Hypothalamus (tissue), 51 donors: ENCODE results near the gene TEDC1.

Experiments
- DNase-seq, 51 donors: peaks; one replicate each; lab custom pipeline; 2025; lab: John Stamatoyannopoulos, UW

TEDC1 gene

DNA sequence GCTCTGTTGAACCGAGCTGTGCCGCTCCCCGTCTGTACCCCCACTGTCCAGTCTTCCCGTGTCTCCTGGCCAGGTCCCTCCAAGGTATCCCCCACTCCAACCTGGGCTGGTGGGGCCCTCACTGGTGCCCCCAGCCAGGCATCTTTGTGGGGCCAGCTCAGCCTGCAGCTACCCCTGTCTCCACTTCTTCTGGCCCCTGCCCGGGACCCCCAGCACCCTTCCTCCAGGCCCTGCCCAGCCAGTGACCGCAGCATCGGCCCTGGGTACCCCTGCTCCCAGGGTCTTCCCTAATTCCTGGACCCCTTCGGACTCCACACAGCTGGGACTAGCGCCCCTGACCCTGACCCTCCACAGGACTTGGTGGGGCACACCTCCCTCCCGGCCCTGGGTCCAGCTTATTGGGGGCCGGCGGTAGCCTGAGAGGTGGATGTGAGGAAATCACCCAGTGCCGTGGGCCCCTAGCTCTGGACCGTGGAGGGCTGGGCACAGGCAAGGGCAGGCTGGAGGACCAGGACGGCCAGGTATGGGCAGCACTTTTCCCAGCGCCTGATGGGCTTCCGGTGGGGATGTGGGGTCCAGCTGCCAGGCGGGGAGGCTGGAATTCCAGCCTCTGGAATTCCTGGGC, 8.4 kb upstream of the TEDC1 start:
- no peak for DNase-seq

DNA sequence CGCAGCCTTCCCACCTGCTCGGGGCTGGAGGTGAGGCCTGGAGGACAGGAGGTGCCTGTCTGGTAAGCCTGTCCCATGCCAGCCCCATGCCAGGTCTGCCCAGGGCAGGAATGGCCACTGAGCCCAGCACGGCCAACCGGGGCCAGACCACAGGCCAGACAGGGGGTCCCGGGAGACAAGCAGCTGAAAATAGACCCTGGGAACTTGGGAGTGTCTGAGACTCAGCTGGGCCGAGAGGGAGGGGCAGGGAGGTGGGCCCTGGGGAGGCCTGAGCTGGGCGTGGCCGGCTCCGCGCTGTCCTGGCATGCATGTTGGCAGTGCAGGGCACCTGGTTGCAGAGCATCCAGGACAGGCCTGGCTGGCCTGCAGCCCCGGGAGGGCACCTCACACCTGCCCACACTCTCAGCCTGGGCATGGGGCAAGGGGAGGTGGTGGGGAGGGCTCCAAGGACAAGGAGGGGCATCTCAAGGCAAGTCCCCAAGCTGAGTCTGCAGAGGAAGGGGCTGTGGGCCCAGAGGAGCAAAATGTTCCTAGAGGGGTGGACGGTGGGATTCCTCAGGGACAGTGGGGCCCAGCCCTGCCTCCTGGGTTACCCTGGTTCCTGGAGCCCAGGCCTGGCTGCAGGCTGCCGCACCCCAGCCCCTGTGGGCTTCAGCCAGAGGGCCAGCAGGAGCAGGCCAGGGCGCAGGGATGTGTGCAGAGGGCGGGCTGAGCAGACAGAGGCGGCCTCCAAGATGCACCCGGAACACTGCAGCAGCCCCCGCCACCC, 7.6 kb upstream of the TEDC1 start:
- DNase-seq = no peak

DNA sequence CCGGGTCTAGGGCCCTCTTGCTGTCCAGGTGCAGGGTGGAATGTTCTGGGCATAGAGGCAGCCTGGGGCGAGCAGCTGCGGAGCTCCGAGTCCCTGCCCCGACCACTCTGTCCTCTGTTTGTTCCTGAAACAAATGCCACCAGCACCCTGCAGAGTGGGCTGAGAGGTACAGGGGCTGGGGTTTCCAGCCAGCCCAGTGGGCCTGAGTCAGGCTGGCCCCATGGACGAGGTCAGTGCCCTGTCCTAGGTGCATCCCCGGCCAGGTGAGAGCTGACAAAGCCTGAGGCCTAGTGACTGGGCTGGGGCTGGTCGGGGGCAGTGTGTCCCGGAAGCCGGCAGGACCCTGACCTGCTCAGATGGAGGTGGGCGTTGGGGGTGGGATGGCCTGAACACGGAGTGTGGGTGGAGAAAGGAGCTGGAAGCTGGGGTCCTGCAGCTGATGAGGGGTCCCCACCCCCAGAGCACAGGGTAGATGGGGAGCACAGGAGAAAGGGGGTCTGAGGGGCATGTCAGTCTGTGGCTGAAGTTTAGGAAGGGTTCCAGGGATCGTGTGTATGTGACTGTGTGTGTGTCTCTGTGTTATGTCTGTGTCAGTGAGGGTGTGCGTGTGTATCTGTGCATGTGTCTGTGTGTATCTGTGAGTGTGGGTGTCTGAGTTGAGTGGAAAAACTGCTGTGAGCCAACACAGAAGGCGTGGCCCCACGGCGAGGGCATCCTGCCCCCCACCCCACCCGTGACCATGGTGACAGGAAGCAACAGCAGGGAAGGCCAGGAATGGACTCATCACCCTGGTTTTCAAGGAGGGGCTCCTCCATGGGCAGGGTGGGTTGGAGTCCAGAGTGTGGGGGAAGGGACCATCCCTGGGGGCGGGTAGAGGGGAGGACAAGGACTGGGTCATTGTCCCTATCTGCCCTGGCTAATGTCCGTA, 6.7 kb upstream of the TEDC1 start:
- DNase-seq = no peak

DNA sequence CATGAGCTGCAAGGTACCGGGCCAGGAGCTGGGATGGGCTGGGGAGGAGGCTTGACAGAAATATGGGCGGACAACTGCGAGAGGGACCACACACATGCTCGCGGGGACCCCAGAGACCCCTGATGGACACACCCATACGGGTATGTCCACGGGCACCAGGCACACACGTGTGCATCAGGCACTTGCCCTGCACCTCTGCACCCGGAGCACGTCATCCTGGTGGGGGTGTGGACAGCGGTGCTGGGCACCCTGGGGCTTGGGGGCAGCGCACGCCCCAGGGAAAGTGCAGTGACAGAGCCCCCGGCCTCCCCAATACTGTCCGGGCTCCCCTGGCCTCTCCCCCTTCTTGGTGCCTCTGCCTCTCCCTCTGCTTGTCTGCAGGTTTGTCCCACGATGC, 6.1 kb upstream of the TEDC1 start:
- no peak for DNase-seq

DNA sequence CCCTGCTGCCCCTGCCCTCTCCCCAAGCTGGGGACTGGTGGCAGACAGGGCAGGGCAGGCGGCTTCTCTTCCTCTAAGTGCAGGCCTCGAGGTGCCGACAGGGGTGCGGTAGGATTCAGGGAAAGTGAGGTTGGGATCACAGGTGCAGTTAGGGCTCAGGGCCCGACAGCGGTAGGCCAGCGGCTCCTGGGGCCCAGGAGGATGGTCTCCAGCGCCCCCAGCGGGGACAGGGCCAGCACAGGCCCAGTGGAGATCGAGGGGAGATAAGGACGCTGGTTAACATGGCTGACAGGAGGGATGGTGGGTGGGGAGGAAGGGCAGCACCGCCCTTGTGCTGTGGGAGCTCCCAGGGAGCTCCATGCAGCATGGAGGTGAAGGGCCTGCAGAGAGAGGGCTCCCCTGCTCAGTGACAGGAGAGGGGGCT, 5.3 kb upstream of the TEDC1 start:
- peak in 1 of 51 donors; percentile 29 for DNase-seq

DNA sequence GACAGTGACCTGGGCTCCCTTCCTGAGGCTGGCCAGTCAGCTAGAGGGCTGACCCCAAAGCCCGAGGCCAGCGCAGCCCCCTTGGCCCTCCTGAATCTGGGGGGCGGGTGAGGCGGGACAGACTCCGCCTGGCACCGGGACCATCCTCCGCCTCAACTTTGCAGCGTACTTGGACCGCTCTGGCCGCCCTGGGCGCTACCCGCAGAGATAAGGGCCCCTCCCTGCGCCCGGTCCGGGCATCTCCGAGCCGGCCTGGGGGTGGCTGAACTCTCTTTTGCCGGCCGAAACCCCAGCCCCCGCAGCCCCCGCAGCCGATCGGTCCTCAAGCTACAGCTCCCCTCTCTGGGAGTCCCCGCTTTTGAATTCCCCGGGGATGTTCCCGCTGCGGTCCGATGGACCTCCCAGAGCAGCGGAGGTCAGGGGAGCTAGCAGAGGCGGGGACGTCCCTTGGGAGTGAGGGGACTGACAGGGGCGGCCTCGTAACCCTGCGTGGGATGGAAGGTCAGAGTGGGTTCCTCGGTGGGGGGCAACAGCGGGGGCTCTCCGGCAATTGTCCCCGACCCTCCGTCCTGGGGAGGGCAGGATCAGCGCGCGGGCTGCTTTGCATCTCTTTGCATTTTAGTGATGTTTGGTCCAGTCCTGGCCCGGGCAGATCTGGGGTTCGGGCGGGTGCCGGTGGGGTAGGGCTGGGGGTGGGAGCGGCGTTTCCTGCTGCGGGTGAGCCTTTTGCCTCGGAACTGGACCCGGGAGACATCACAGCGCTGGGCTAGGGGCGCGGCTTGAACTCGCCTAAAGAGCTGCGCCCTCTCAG, 4.7 kb upstream of the TEDC1 start, which contains the start of gene CRIP1:
TSS of gene CRIP1 (plus strand) at position 724 of the 811 bp plus-strand sequence. CDS start 374 bp downstream, outside the sequence.
- no peak for DNase-seq

DNA sequence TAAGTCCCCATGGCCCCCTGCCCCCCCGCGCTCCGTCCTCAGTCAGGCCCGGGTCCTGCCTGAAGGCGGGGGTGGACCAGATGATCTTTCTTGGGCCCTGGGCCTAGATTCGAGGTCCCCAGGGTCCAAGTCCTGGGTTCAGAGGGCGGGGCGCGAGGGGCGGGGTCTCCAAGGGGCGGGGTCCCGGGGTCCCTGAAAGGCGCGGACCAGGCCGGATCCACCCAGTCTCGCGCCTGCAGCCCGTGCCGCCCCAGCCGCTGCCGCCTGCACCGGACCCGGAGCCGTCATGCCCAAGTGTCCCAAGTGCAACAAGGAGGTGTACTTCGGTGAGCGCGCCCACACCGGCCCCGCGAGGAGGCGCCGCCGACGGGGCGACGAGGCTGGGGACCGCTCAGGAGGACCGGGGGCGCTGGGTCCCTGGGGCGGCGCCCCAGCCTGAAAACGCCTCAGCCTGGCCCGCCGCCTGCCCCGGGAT, 4.0 kb upstream of the TEDC1 start:
- no peak for DNase-seq

DNA sequence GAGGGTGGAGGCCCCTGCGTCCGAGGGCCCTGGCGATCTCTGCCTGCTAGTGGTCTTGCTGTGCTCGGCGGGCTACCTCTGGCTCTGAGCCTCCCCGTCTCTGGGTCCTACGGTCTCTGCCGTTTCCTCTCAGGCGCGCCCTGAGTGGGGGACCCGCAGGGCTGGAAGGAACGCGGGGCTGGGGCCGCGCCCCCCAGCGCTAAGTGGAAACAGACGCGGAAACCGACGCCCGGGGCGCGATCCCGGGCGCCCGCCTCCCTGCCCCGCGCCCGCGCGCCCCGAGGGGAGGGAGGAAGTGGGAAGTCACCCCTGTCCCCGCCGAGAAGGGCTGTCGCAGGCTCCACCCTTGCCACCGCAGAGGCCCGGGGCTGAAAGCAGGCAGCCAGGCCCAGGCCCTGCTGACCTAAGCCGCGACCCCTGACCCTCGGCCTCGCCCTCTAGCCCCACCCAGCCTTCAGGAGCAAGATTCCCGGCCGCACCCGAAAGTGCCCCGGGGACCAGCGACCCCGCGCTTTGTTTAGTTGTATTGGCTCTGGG, 3.5 kb upstream of the TEDC1 start:
- no peak for DNase-seq

DNA sequence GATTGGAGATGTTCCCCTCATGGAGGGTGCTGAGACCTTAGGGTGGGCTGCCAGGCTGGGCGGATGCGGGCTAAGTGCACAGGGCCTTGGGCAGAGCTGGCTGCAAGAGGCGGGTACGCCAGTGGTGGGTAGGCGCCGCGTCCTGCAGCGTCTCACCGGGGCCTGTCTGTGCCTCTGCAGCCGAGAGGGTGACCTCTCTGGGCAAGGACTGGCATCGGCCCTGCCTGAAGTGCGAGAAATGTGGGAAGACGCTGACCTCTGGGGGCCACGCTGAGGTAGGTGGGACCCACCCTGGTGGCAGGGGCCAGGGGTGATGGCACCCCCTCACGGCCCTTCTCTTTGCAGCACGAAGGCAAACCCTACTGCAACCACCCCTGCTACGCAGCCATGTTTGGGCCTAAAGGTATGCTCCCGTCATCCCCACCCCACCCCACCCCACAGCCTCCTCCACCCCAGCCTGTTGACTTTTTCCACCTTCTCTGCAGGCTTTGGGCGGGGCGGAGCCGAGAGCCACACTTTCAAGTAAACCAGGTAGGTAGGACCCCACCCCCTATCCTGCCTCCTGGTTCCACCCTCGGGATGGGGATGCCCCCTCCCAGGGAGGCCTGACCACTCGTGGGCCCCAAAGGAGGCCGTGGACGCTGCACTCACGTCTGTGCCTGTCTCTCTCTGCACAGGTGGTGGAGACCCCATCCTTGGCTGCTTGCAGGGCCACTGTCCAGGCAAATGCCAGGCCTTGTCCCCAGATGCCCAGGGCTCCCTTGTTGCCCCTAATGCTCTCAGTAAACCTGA, 2.9 kb upstream of the TEDC1 start:
- no peak for DNase-seq

DNA sequence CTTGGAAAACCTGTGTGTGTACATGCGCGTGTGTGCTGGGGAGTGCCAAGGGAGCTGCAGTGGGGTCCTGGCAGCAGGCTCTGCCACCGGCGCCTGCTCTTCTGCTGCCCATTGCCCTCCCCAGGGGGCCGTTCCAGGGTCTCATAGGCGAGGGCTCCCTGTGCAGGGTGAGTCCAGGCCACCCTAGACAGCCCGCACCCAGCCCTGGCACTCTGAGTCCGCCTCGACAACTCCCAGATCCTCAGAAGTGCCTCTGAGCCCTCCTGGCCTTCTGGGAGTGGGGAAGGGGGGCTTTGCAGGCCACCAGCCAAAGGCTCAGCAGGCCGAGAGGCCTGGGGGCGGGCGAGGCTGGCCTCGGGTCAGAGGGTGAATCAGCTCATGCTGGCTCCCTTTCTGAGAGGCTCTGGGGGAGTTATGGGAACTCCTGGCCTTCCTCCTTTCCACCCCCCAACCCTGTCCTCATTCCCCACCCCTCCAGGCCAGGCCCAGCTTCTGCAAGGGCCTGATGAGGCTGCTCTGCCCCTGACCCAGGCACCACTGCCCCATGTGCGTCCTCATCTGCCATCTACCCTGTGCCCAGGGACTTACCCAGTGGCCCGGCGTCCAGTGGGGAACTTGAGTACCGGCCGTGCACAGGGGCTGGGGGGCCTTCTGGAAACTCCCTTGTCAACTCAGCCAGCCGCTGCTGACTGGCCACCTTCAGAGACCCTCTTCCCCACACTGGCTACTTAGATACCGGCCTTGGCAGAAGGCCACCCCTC, 2.1 kb upstream of the TEDC1 start:
- no peak for DNase-seq

DNA sequence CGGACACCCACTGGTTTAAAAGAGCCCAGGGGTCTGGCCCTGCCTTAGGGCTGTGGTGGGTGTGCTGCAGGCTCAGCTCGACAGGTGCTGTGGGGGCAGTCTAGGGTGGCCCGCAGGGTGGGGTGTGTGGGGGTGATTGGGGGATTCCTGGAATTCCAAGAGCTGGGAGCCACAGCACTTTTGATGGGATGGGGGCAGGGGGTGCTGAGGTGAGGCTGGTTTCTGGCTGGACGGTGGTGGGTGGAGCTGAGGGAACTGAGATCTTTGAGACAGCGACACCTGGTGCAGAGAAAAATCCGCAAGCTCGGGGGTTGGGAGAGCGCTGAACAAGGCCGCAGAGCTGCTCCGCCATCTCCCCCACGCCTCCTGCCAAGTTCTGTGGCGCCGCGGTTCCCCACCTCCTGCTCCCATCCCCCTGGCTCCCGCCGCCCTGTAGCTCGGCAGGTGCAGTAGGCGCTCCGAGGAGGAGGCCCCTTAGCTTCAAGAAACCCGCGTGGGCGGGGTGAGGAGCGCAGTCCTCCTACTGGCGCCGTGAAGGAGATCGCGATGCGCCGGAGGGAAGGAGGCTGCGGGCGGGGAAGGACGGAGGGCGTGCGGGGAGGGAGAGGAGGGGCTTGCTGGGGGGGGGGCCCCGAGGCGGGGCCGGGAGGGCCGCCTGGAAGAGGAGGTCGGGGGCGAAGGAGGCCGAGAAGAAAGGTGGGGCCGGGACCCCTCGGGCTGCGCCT, 1.3 kb upstream of the TEDC1 start:
- DNase-seq = peak in 43 of 51 donors; percentile 16 to 86 (median 63)

DNA sequence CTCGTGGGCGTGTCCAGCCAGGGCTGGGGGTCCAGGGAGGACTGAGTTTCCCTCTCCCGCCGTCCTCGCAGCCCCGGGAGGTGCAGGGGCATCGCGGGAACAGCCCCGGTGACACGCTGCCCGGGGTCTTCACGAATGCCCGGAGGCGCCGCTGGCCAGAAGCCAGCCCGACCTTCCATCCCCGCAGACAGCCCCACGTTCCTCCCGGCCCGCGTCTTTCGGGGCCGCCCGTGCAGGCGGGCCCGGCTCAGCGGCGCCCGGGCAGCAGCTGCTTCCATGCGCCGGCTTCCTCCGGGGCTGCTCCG, 827 bp upstream of the TEDC1 start:
- peak in 2 of 51 donors; percentile 63 to 67 for DNase-seq

DNA sequence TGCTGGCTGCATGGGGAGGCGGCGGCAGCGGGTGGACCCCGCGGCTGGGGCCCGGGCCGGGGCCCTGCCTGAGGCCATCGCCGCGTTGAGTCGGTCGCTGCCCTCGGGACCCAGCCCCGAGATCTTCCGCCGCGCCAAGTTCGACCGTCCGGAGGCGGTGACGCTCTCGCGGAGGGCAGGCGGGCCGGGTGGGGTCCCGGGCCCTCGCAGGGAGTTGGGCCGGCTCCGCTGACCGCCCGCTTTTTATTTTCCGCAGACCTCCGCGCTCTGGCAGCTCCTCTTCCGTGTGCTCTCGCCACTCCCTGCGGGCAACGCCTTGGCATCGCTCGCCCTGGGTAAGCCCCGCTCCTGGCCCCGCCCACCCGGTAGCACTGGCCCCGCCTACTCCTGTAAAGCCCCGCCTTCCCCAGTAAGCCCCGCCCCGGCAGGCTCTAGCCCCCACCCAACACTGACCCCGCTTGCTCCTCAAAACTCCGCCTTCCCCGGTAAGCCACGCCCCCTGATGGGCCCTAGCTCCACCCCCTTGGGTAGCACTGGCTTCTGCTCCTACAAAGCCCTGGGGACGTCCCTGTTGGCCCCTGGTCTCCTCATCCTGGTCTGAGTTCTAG, 424 bp downstream of the TEDC1 start:
- peak in 19 of 51 donors; percentile 36 to 64 (median 52) for DNase-seq

DNA sequence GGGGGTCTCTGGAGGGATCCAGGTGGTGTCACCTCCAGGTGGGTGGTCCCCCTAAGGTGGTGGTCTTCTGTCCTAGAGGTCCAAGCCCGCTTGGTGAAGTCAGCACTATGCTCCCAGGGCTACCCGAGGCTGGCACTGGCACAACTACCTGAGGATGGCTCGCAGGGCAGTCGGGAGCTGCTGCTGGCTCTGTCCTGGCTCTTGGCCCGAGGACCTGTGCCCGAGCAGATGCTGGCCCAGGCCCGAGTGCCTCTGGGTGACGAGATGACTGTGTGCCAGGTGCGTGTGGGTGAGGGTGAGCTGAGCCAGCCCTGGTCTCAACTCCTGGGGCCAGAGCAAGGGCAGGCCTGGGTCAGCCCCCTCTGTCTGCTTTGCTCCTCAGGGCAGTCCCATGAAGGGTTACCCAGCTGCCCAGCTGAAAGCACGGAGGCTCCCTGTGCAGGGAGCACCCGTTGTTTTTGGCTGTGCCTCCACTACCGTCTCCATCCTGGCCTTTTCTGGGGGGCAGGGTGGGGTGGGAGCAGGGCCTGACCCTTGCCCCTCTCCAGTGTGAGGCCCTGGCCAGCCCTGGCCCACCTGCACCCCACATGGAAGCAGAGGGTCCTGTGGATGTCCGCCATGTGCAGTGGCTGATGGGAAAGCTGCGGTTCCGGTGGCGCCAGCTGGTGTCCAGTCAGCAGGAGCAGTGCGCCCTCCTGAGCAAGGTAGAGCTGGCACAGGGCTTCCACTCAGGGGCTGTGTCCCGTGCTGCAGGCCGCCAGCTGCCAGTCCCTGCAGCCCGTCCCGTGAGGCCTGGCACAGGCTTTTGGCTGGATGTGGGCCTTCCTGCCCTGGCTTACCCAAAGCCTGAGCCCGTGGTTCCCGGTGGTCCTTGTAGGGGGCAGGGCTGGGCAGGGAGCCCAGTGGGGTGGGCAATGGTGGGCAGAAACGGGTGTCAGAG, 1.3 kb downstream of the TEDC1 start:
- DNase-seq = no peak

DNA sequence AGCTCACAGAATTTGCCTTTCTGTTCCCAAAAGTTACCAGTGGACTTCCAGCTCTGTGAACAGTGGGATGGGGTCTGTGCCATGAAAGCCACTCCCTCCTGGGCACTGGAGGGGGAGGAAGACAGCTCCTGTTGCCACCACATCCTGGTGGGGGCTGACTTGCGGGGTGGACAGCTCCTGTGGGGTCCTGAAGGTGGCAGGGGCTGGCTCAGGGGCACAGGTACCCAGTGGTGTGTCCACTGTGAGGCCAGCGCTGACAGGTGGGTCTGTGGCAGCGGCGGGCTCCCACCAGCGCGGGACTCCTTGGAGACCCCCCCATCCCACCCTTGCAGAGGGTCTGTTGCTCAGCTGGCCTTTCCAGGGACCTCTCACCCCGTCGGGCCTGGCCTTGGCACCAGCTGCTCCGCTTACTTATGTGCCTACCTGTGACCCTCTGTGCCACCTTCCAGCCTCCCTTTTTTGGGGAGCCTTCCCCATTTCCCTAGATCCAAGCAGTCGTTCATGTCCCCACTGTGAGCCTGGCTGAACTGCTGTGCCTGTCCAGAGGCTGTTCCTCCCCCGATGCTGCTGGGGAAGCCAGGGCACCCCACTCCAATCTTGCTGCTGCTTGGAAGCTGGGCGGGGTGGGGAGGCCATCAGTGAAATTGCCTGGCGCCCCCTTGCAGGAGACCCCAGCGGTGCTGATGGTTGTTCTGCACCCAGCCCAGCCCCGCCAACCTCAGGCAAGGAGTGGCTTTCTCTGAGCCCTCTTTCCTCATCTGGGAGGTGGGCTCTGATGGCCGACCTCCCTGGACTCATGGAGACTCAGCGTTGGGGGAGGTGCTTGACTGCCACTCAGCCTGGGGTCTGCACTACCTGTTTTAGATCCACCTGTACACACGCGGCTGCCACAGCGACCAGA, 2.2 kb downstream of the TEDC1 start:
- DNase-seq = no peak
